T-cell (primary cell): ENCODE measurements around the gene CHCHD10. TPM values are rescaled to one million over a fixed set of nuclear protein-coding genes. Genes with fewer than 3 reads are reported as not detected.

Experiments used
- ATAC-seq, 4 experiments: fragments of 200-7000 bp in 3 of 4; fragments of 150-1000 bp in 1 of 4; cut with Tn5 transposase; replicated peaks in 1 of 4; 1 replicate in 3 of 4; 2 replicates in 1 of 4; pipeline ENCODE4 v1.10.0; 2021; ENCODE audit warnings: moderate library complexity in 3 of 4, mild to moderate bottlenecking in 2 of 4, moderate number of reproducible peaks in 1 of 4
- CTCF ChIA-PET, 2 donors: fragments of 300-600 bp; sonication (Branson Sonifier 250); formaldehyde crosslinking; loops; one replicate each; lab custom pipeline; 2022; ENCODE audit warnings: antibody characterized with exemption in 2 of 2; lab: Charles Lee
- POLR2A ChIA-PET, 2 donors: fragments of 300-600 bp; sonication (Branson Sonifier 250); formaldehyde crosslinking; loops; one replicate each; lab custom pipeline; 2022; ENCODE audit warnings: antibody characterized with exemption in 2 of 2; lab: Charles Lee
- DNase-seq, 35 experiments: peaks; one replicate each; pipeline versions ENCODE4 v3.0.0 to v3.0.0-alpha.2; 2013 to 2023
- H3K27ac ChIP-seq: one replicate; pipeline ENCODE4 v1.5.1; 2013; ENCODE audit warnings: low read length
- H3K27me3 ChIP-seq, 2 experiments: replicated peaks in 1 of 2; 1 replicate in 1 of 2; 2 replicates in 1 of 2; pipeline versions ENCODE4 v1.6.1 to v1.7.0; 2013; ENCODE audit warnings: low read length in 1 of 2, mixed read lengths in 1 of 2; ENCODE audit not compliant: control insufficient read depth in 2 of 2, insufficient read depth in 2 of 2; ENCODE audit errors: extremely low read depth in 1 of 2
- H3K36me3 ChIP-seq, 2 donors: 1 replicate in 1 of 2; 2 replicates in 1 of 2; pipeline versions ENCODE4 v1.6.1 to v1.7.0; 2013; ENCODE audit warnings: low read length in 1 of 2; ENCODE audit not compliant: control insufficient read depth in 2 of 2, insufficient read depth in 1 of 2; ENCODE audit errors: extremely low read depth in 1 of 2
- H3K4me1 ChIP-seq, 2 experiments: 1 replicate in 1 of 2; 2 replicates in 1 of 2; pipeline versions ENCODE4 v1.6.1 to v1.7.0; 2013; ENCODE audit warnings: low read length in 2 of 2, mixed read lengths in 1 of 2; ENCODE audit not compliant: insufficient read depth in 2 of 2, control insufficient read depth in 1 of 2; ENCODE audit errors: extremely low read depth in 1 of 2
- H3K4me3 ChIP-seq, 2 donors: 1 replicate in 1 of 2; 2 replicates in 1 of 2; pipeline versions ENCODE4 v1.5.1 to v1.7.0; 2013; ENCODE audit warnings: mild to moderate bottlenecking in 2 of 2, low read length in 1 of 2, moderate library complexity in 1 of 2; ENCODE audit not compliant: control insufficient read depth in 1 of 2; ENCODE audit errors: extremely low read depth in 1 of 2
- H3K9me3 ChIP-seq: 2 replicates; pipeline ENCODE4 v1.7.0; 2013
- H3K27ac Mint-ChIP-seq, 2 donors: one replicate each; pipeline ENCODE4 v1.8.0; 2020 to 2021; ENCODE audit warnings: mild to moderate bottlenecking in 2 of 2, mixed read lengths in 2 of 2
- H3K27me3 Mint-ChIP-seq, 2 donors: one replicate each; pipeline ENCODE4 v1.8.0; 2021 to 2022; ENCODE audit warnings: mixed read lengths in 2 of 2
- H3K36me3 Mint-ChIP-seq: one replicate; pipeline ENCODE4 v1.8.0; 2021; ENCODE audit warnings: mixed read lengths
- H3K4me1 Mint-ChIP-seq, 3 donors: one replicate each; pipeline ENCODE4 v1.8.0; 2020 to 2022; ENCODE audit warnings: mixed read lengths in 3 of 3, mild to moderate bottlenecking in 1 of 3
- H3K4me3 Mint-ChIP-seq, 3 donors: one replicate each; pipeline ENCODE4 v1.8.0; 2020 to 2022; ENCODE audit warnings: mild to moderate bottlenecking in 3 of 3, mixed read lengths in 3 of 3, moderate library complexity in 3 of 3
- H3K9me3 Mint-ChIP-seq, 3 donors: one replicate each; pipeline ENCODE4 v1.8.0; 2020 to 2022; ENCODE audit warnings: mixed read lengths in 3 of 3
- WGBS: methylation state at CpG from one replicate; pipeline ENCODE4 v1.1.5; 2013; ENCODE audit warnings: missing lambda C conversion rate; ENCODE audit not compliant: insufficient coverage; 5-methylcytosine and 5-hydroxymethylcytosine counted together
- total RNA-seq, 35 experiments: library from RNA in 6 of 35; stranded (reverse) in 6 of 35; fragments of 120-200 nt in 1 of 35; gene quantifications; one replicate each; pipeline versions ENCODE4 v1.2.1 to v1.2.4 and lab custom pipeline; 2013 to 2026

CHCHD10 gene
- total RNA-seq, 5 donors from 2014 or later (not counting 1 experiment from before 2014, with no cell fraction given), result 26.1 to 66.3 (median 63.2) TPM

DNA sequence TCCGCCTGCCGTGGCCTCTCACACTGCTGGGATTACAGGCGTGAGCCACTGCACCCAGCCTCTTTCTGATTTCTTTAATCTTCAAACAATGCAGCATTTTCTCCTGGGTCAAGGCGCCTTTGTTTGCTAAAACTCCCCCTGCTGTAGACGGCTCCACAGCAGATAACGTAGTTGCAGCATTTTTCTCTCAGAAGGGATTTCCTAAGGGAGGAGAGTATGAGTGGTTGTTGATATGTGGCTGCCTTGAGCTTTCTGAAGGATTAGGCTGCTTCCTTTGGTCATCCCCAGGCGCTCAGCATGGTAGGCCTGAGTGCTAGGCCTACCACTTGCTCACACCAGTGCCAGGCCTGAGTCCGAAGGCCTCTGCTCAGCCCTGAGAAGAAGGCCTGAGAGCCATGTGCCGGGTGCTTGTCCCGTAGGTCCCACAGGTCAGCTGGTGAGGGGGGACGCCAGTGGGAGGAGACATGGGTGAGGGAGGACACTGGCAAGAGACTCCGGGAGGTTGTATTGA, 37.1 kb upstream of the CHCHD10 start:
- POLR2A ChIA-PET, result no interaction called here
- H3K27me3 Mint-ChIP-seq, result no peaks in the 10 kb centered on the region
- Histone ChIP-seq H3K36me3 (peaks cover 28 to 59% of the 10 kb centered on the region in 2 donors), H3K27ac (no peak overlapping the region), H3K4me3 (no peak overlapping the region), H3K27me3 (no peaks in the 10 kb centered on the region), H3K4me1 (no peaks in the 10 kb centered on the region), H3K9me3 (no peaks in the 10 kb centered on the region)
- no peaks in the 10 kb centered on the region for H3K9me3 Mint-ChIP-seq
- CTCF ChIA-PET, result no interaction called here
- ATAC-seq (no peak), DNase-seq (no peak)
- no peak overlapping the region for H3K4me3 Mint-ChIP-seq
- WGBS, result 89% methylated on average over 6 of the region's 12 CpGs
- no peak overlapping the region for H3K27ac Mint-ChIP-seq
- peaks cover 49% of the 10 kb centered on the region for H3K36me3 Mint-ChIP-seq
- peaks cover 0 to 10% (median 0%) of the 10 kb centered on the region in 3 donors for H3K4me1 Mint-ChIP-seq

DNA sequence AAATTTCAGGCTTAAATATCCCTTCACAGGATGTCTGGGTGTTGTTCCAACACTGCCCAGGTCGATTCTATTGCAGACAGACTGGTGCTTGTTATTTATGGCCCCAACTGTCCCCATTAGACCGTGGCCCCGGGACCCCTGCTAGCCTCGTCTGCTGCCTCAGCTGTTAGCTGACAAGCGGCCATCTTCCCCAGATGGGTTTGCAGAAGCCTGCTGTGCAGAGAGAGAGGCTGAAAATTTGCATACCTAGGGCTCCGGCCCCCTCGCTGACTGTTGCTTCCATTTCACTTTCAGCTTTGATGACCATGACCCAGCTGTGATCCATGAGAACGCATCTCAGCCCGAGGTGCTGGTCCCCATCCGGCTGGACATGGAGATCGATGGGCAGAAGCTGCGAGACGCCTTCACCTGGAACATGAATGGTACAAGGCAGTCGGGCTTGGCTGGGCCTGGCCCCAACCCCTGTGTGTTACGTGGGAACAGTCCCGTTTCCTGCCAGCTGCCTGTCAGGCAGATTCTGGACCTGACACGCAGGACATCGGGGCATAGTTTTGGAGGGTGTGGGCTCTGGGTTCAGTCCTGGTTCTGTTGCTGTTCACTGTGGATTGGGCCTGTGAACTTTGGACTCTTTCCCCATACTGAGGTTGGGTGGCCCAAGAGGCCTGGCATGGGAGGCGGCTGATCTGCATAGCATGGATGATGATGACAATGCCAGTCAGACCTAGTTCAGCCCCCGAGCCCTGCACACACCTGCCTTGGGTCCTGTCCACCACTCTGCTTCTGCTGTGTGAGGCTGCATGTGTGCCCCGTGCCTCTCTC, 35.4 kb upstream of the CHCHD10 start:
- no peak for ATAC-seq
- no peak overlapping the region for H3K27ac Mint-ChIP-seq
- WGBS, result 89% methylated on average over 20 of the region's 21 CpGs
- H3K4me3 ChIP-seq, result no peak overlapping the region
- peaks cover 53% of the 10 kb centered on the region for H3K36me3 Mint-ChIP-seq
- no peaks in the 10 kb centered on the region for H3K4me1 ChIP-seq
- no peaks in the 10 kb centered on the region for H3K27me3 Mint-ChIP-seq
- H3K27ac ChIP-seq, result no peak overlapping the region
- H3K27me3 ChIP-seq, result no peaks in the 10 kb centered on the region
- no peaks in the 10 kb centered on the region for H3K9me3 ChIP-seq
- ChIA-PET POLR2A (no interaction called here), CTCF (no interaction called here)
- H3K9me3 Mint-ChIP-seq, result no peaks in the 10 kb centered on the region
- peaks cover 33 to 67% of the 10 kb centered on the region in 2 donors for H3K36me3 ChIP-seq
- H3K4me1 Mint-ChIP-seq, result peaks cover 0 to 10% (median 0%) of the 10 kb centered on the region in 3 donors
- no peak for DNase-seq
- H3K4me3 Mint-ChIP-seq, result no peak overlapping the region

DNA sequence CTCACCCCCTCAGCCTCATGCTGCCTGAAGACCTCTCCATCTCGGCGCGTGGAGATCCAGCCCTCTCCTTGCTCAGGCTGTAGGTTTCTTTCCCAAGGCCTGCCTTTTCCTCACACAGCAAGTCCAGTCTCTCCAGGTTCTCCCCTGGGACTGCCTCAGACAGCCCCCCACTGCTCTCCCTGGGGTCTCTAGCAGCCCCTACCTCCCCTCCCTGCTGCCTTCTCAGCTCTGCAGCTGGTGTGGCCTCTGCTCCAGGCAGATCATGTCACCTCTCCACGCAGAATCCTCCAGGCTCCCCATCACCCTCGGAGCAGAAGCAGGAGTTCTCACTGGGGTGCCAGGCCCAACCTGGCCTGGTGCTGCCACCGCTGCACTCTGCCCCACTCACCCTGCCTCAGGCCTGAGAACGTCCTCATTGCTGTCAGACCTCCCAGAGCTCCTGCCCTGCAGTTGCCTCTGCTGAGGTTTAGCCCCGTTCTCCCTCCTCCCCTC, 34.2 kb upstream of the CHCHD10 start:
- Mint-ChIP-seq H3K9me3 (no peaks in the 10 kb centered on the region), H3K27ac (peak overlapping the region in 1 of 2 donors; percentile 55), H3K4me3 (no peak overlapping the region), H3K4me1 (peaks cover 0 to 10% (median 0%) of the 10 kb centered on the region in 3 donors), H3K36me3 (peaks cover 50% of the 10 kb centered on the region), H3K27me3 (no peaks in the 10 kb centered on the region)
- Histone ChIP-seq H3K4me1 (no peaks in the 10 kb centered on the region), H3K27me3 (no peaks in the 10 kb centered on the region), H3K27ac (no peak overlapping the region), H3K4me3 (no peak overlapping the region), H3K9me3 (no peaks in the 10 kb centered on the region), H3K36me3 (peaks cover 33 to 72% of the 10 kb centered on the region in 2 donors)
- ATAC-seq (no peak), DNase-seq (no peak)
- ChIA-PET POLR2A (no interaction called here), CTCF (no interaction called here)
- WGBS, result 95% methylated on average over 6 of the region's 8 CpGs

DNA sequence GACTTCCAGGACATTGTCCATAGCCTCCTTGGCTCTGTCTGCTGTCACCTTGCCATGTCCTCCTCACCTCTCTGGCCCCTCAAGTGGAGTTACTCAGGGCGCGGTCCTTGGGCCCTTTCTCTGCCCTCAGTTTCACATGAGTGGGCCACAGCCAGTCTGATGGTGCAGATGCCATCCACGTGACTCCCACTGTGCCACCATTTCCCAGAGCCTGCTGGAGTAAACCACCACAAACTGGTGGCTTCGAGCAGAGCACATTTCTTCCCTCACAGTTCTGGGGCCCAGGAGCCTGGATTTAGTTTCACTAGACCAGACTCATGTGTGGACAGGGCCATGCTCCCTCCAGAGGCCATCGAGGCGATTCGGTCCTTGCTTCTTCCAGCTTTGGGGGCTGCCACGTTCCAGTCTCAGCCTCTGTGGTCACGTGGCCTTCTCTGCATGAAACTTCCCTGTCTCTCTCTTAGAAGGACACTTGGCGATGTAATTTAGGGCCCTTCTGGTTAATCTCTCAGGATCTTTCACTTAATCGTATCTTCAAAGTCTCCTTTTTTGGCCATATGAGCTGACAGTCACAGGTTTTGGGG, 33.6 kb upstream of the CHCHD10 start:
- H3K9me3 ChIP-seq, result no peaks in the 10 kb centered on the region
- H3K4me3 ChIP-seq, result no peak overlapping the region
- peaks cover 0 to 10% (median 0%) of the 10 kb centered on the region in 3 donors for H3K4me1 Mint-ChIP-seq
- H3K36me3 Mint-ChIP-seq, result peaks cover 53% of the 10 kb centered on the region
- no peak for DNase-seq
- H3K4me1 ChIP-seq, result no peaks in the 10 kb centered on the region
- H3K27me3 Mint-ChIP-seq, result no peaks in the 10 kb centered on the region
- ChIA-PET POLR2A (no interaction called here), CTCF (no interaction called here)
- WGBS, result 96% methylated on average over 10 of the region's 11 CpGs
- no peak overlapping the region for H3K4me3 Mint-ChIP-seq
- no peaks in the 10 kb centered on the region for H3K9me3 Mint-ChIP-seq
- no peak for ATAC-seq
- no peaks in the 10 kb centered on the region for H3K27me3 ChIP-seq
- H3K27ac ChIP-seq, result no peak overlapping the region
- peak overlapping the region in 1 of 2 donors; percentile 69 for H3K27ac Mint-ChIP-seq
- H3K36me3 ChIP-seq, result peaks cover 33 to 75% of the 10 kb centered on the region in 2 donors

DNA sequence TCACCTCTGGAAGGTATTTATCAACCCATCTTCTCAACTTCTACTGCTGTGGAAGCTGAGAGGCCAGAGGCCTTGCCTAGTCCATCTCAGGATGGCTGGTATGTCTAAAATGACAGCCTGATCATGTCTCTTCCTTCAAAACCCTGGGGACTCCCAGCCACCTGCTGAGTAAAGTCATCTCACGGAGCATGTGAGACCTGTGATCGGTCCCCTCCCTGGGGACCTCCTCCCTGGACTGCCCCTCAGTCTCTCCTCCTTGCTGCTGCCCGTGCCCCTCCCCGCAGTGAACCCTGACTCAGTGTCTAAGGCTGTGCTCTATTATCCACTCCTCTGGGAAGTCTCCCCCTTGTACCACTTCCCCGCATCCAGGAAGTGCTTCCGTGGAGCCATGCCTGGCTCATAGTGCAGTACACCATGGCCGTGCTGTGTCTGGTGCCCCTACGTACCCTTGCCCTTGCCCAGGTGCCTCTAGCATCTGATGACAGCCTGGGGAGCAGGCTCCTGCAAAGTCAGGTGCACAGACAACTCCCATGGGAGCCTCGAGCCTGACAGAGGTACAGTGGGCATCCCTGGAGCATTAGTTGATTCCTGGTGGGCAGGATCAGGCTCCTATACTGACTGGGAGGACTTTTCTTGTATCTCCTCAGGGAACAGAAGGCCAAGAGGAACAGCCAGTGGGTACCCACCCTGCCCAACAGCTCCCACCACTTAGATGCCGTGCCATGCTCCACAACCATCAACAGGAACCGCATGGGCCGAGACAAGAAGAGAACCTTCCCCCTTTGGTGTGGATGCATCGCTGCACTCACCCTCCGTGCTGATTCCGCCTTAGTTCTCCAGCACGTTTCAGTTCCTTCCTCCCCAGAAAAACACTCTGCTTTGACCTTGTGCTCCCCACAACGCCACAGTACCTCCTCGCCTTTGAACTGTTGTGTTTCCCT, 32.8 kb upstream of the CHCHD10 start:
- H3K27me3 ChIP-seq, result no peaks in the 10 kb centered on the region
- H3K4me1 ChIP-seq, result no peaks in the 10 kb centered on the region
- Mint-ChIP-seq H3K4me1 (peaks cover 0 to 10% (median 0%) of the 10 kb centered on the region in 3 donors), H3K27ac (peak overlapping the region in 1 of 2 donors; percentile 69), H3K27me3 (no peaks in the 10 kb centered on the region), H3K36me3 (peaks cover 53% of the 10 kb centered on the region), H3K9me3 (no peaks in the 10 kb centered on the region), H3K4me3 (no peak overlapping the region)
- no peaks in the 10 kb centered on the region for H3K9me3 ChIP-seq
- DNase-seq (no peak), ATAC-seq (peak in 1 of 4 experiments; percentile 40)
- H3K4me3 ChIP-seq, result no peak overlapping the region
- peaks cover 33 to 72% of the 10 kb centered on the region in 2 donors for H3K36me3 ChIP-seq
- no peak overlapping the region for H3K27ac ChIP-seq
- WGBS, result 94% methylated on average over 17 of the region's 18 CpGs
- ChIA-PET CTCF (no interaction called here), POLR2A (interaction anchor here in 1 of 2 donors (0.6 kb wide), 1 partner anchor 33 kb away, joined by 3 read pairs; no protein-coding TSS in a partner anchor)

DNA sequence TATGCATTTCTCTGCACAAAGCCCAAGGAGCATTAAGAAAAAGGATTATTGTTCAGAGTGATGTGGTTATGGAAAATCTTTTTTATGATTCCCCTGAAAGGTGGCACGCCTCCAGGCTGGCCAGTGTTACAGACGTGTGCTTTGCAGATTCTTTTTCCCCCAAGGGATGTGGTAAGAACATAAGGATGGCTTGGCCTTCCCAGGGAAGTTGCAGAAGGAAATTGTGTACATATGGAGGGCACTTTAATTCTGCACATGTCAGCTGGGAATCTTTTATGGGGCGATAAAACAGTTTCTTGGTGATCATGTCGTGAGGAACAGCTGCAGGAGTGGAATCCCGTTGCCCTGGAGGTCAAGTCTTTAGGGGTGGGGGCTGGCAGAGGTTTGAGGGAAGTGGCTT, 28.7 kb upstream of the CHCHD10 start:
- no peaks in the 10 kb centered on the region for H3K27me3 ChIP-seq
- H3K27ac Mint-ChIP-seq, result no peak overlapping the region
- ATAC-seq (no peak), DNase-seq (no peak)
- WGBS, result no CpG with 5 or more reads among the region's 5 CpGs
- H3K36me3 Mint-ChIP-seq, result peaks cover 46% of the 10 kb centered on the region
- H3K9me3 ChIP-seq, result no peaks in the 10 kb centered on the region
- no peak overlapping the region for H3K27ac ChIP-seq
- no peaks in the 10 kb centered on the region for H3K9me3 Mint-ChIP-seq
- no peak overlapping the region for H3K4me3 ChIP-seq
- peaks cover 14 to 21% (median 16%) of the 10 kb centered on the region in 3 donors for H3K4me1 Mint-ChIP-seq
- CTCF ChIA-PET, result no interaction called here
- POLR2A ChIA-PET, result no interaction called here
- peaks cover 3 to 15% of the 10 kb centered on the region in 2 experiments for H3K4me1 ChIP-seq
- no peaks in the 10 kb centered on the region for H3K27me3 Mint-ChIP-seq
- peaks cover 21 to 67% of the 10 kb centered on the region in 2 donors for H3K36me3 ChIP-seq
- no peak overlapping the region for H3K4me3 Mint-ChIP-seq
